Measurements from ENCODE around the gene CPEB4. TPM values are rescaled to one million over a fixed set of nuclear protein-coding genes. Genes with fewer than 3 reads are reported as not detected.

CPEB4 gene
- total RNA-seq, 2 experiments from 2014 or later, result 18.3 to 19.2 TPM

GRCh38 chr5:173859408-173860159 lies 28.6 kb upstream of the CPEB4 start:
- H3K27ac ChIP-seq (ENCODE audit: low read depth in 1 of 2, low read length in 2 of 2), result no peak overlapping the region
- ChIA-PET CTCF (no interaction called here), POLR2A (no interaction called here)
- no peak overlapping the region for H3K27ac Mint-ChIP-seq
- no peaks in the 10 kb centered on the region for H3K36me3 ChIP-seq (ENCODE audit: insufficient read depth, low read length)
- H3K4me1 ChIP-seq (ENCODE audit: insufficient read depth, low read length), result no peaks in the 10 kb centered on the region
- DNase-seq (no peak), ATAC-seq (ENCODE audit: poor library complexity) (no peak)
- no peak for TF ChIP-seq CTCF (IDR thresholded peaks at IDR 0.05)
- H3K9me3 ChIP-seq (ENCODE audit: control insufficient read depth in 1 of 2, insufficient read depth in 1 of 2, low read length in 2 of 2), result no peaks in the 10 kb centered on the region
- no peak overlapping the region for H3K4me3 Mint-ChIP-seq
- peaks cover 0 to 4% of the 10 kb centered on the region in 2 experiments for H3K27me3 ChIP-seq (ENCODE audit: control insufficient read depth in 1 of 2, insufficient read depth in 2 of 2, low read length in 2 of 2)
- H3K4me1 Mint-ChIP-seq (ENCODE audit: low read depth), result no peaks in the 10 kb centered on the region
- H3K9me3 Mint-ChIP-seq, result no peaks in the 10 kb centered on the region
- no peaks in the 10 kb centered on the region for H3K36me3 Mint-ChIP-seq (ENCODE audit: low read depth)
- peaks cover 5% of the 10 kb centered on the region for H3K27me3 Mint-ChIP-seq
- H3K4me3 ChIP-seq (ENCODE audit: low read length), result no peak overlapping the region
- intact Hi-C loops (cut with DNase I, micrococcal nuclease), result no loop called here

GRCh38 chr5:173862047-173862477 lies 26.1 kb upstream of the CPEB4 start:
- ChIA-PET CTCF (interaction anchor here (0.6 kb wide), 1 partner anchor 25 kb away, joined by 3 read pairs; no protein-coding TSS in a partner anchor), POLR2A (no interaction called here)
- no peaks in the 10 kb centered on the region for H3K36me3 ChIP-seq (ENCODE audit: insufficient read depth, low read length)
- Mint-ChIP-seq H3K27ac (no peak overlapping the region), H3K4me3 (no peak overlapping the region), H3K4me1 (ENCODE audit: low read depth) (no peaks in the 10 kb centered on the region), H3K9me3 (no peaks in the 10 kb centered on the region), H3K36me3 (ENCODE audit: low read depth) (no peaks in the 10 kb centered on the region), H3K27me3 (no peaks in the 10 kb centered on the region)
- H3K4me1 ChIP-seq (ENCODE audit: insufficient read depth, low read length), result peaks cover 2% of the 10 kb centered on the region
- no peak for DNase-seq
- peaks cover 0 to 5% of the 10 kb centered on the region in 2 experiments for H3K9me3 ChIP-seq (ENCODE audit: control insufficient read depth in 1 of 2, insufficient read depth in 1 of 2, low read length in 2 of 2)
- H3K27me3 ChIP-seq (ENCODE audit: control insufficient read depth in 1 of 2, insufficient read depth in 2 of 2, low read length in 2 of 2), result peaks cover 0 to 4% of the 10 kb centered on the region in 2 experiments
- H3K27ac ChIP-seq (ENCODE audit: low read depth in 1 of 2, low read length in 2 of 2), result no peak overlapping the region
- TF ChIP-seq CTCF (IDR thresholded peaks at IDR 0.05), result no peak
- intact Hi-C loops (cut with DNase I, micrococcal nuclease), result no loop called here
- no peak for ATAC-seq (ENCODE audit: poor library complexity)
- H3K4me3 ChIP-seq (ENCODE audit: low read length), result no peak overlapping the region

- H3K4me1 Mint-ChIP-seq (ENCODE audit: low read depth), result no peaks in the 10 kb centered on the region
- peaks cover 0 to 4% of the 10 kb centered on the region in 2 experiments for H3K27me3 ChIP-seq (ENCODE audit: control insufficient read depth in 1 of 2, insufficient read depth in 2 of 2, low read length in 2 of 2)
- peaks cover 2% of the 10 kb centered on the region for H3K4me1 ChIP-seq (ENCODE audit: insufficient read depth, low read length)
- no peak overlapping the region for H3K27ac Mint-ChIP-seq
- no peaks in the 10 kb centered on the region for H3K9me3 Mint-ChIP-seq
- ATAC-seq (ENCODE audit: poor library complexity) (no peak), DNase-seq (no peak)
- ChIA-PET POLR2A (no interaction called here), CTCF (no interaction called here)
- H3K4me3 Mint-ChIP-seq, result no peak overlapping the region
- H3K9me3 ChIP-seq (ENCODE audit: control insufficient read depth in 1 of 2, insufficient read depth in 1 of 2, low read length in 2 of 2), result peaks cover 0 to 5% of the 10 kb centered on the region in 2 experiments
- H3K4me3 ChIP-seq (ENCODE audit: low read length), result no peak overlapping the region
- intact Hi-C loops (cut with DNase I, micrococcal nuclease), result no loop called here
- no peak overlapping the region for H3K27ac ChIP-seq (ENCODE audit: low read depth in 1 of 2, low read length in 2 of 2)
- no peaks in the 10 kb centered on the region for H3K36me3 Mint-ChIP-seq (ENCODE audit: low read depth)
- no peak for TF ChIP-seq CTCF (IDR thresholded peaks at IDR 0.05)
- no peaks in the 10 kb centered on the region for H3K27me3 Mint-ChIP-seq
- H3K36me3 ChIP-seq (ENCODE audit: insufficient read depth, low read length), result no peaks in the 10 kb centered on the region
These were observed 24.8 kb upstream of the CPEB4 start for GRCh38 chr5:173863359-173863758.
